ENCODE measurements around the gene FBLN7.

- no peak for TF ChIP-seq REST (IDR thresholded peaks at IDR 0.05; ENCODE audit: insufficient read depth in 1 of 2, low read depth in 2 of 2, low read length in 2 of 2)
- TF ChIP-seq POLR2AphosphoS5 (IDR thresholded peaks at IDR 0.05; ENCODE audit: low read depth, low read length): no peak
- TF ChIP-seq FOXP2 (optimal IDR thresholded peaks at IDR 0.05; ENCODE audit: borderline replicate concordance, extremely low read depth, extremely low read length, insufficient read depth): no peak
Measured at GRCh38 chr2:112129060-112129459, 9.1 kb upstream of the FBLN7 start.
